Cardiac muscle cell (in vitro differentiated cells and primary cell): ENCODE results near the gene VPS9D1. TPM values are rescaled to one million over a fixed set of nuclear protein-coding genes. Genes with fewer than 3 reads are reported as not detected.
"Not testable (repeated sequence)": the region's sequence is repeated elsewhere in the genome, so short reads cannot be mapped to it uniquely, and the experiment has no call there.

ENCODE experiments used
- DNase-seq, 2 donors: peaks; one replicate each; pipeline versions ENCODE4 v3.0.0 to v3.0.0-alpha.2; 2010 to 2017; ENCODE audit warnings: low read depth in 1 of 2, low spot score in 1 of 2
- H3K27ac ChIP-seq: fragments of 200-600 bp; sonication (generic); 2 replicates; pipeline ENCODE4 v1.5.1; 2016
- H3K27me3 ChIP-seq: fragments of 200-600 bp; sonication (generic); 2 replicates; pipeline ENCODE4 v1.6.0; 2016; ENCODE audit warnings: control low read depth
- H3K36me3 ChIP-seq: fragments of 200-600 bp; sonication (generic); 2 replicates; pipeline ENCODE4 v1.5.1; 2016; ENCODE audit warnings: control low read depth
- H3K4me1 ChIP-seq: fragments of 200-600 bp; sonication (generic); 2 replicates; pipeline ENCODE4 v1.8.1; 2017; ENCODE audit warnings: low read depth, mild to moderate bottlenecking, mixed run types
- H3K4me3 ChIP-seq: fragments of 200-600 bp; sonication (generic); 2 replicates; pipeline ENCODE4 v1.5.1; 2016; ENCODE audit warnings: mild to moderate bottlenecking
- H3K9me3 ChIP-seq: fragments of 200-600 bp; sonication (generic); 2 replicates; pipeline ENCODE4 v1.5.1; 2017; ENCODE audit warnings: low read depth, mild to moderate bottlenecking, control low read depth
- CTCF ChIP-seq: IDR thresholded peaks from 2 replicates; pipeline ENCODE4 v1.5.1; 2012; ENCODE audit warnings: low read depth, mild to moderate bottlenecking, low read length
- polyA plus RNA-seq: library from polyadenylated mRNA; unstranded; fragments of >200 nt; fragmentation: Nextera tagmentation; extraction: Ambion mirVana; gene quantifications from 2 replicates; pipeline ENCODE4 v1.2.1, GENCODE V29; 2016
- total RNA-seq: library from RNA; depleted of rRNA; stranded (reverse); fragments of >200 nt; gene quantifications from 2 replicates; pipeline ENCODE4 v1.2.3, GENCODE V29; 2016

Gene VPS9D1
- total and polyA plus RNA-seq, 2 experiments from 2014 or later, result 21.3 to 22.3 TPM

- TF ChIP-seq CTCF, result peak; percentile 22
- Histone ChIP-seq H3K4me1 (peaks cover 8% of the 10 kb centered on the region), H3K27ac (peak overlapping the region; percentile 53), H3K36me3 (no peaks in the 10 kb centered on the region), H3K27me3 (no peaks in the 10 kb centered on the region), H3K4me3 (peak overlapping the region; percentile 49), H3K9me3 (no peaks in the 10 kb centered on the region)
- DNase-seq, result peak; percentile 36 to 74
Observed at GRCh38 chr16:89700649-89701424, 19.9 kb downstream of the VPS9D1 start.

- peak; percentile 56 for TF ChIP-seq CTCF
- H3K27ac ChIP-seq, result peak overlapping the region; percentile 53
- peak; percentile 98 to 100 for DNase-seq
Observed at GRCh38 chr16:89700100-89700648, 20.5 kb downstream of the VPS9D1 start.

GRCh38 chr16:89699629-89700099, 21.0 kb downstream of the VPS9D1 start:
- not testable (repeated sequence) for H3K9me3 ChIP-seq, H3K4me1 ChIP-seq, DNase-seq, H3K27ac ChIP-seq, H3K27me3 ChIP-seq, H3K4me3 ChIP-seq, H3K36me3 ChIP-seq

More at GRCh38 chr16:89700100-89700648, 20.5 kb downstream of the VPS9D1 start:
- Histone ChIP-seq H3K9me3 (no peaks in the 10 kb centered on the region), H3K4me1 (peaks cover 8% of the 10 kb centered on the region), H3K27me3 (no peaks in the 10 kb centered on the region), H3K4me3 (peak overlapping the region; percentile 49), H3K36me3 (no peaks in the 10 kb centered on the region)

GRCh38 chr16:89698717-89699116, 22.0 kb downstream of the VPS9D1 start:
- not testable (repeated sequence) for H3K36me3 ChIP-seq, H3K9me3 ChIP-seq, H3K4me1 ChIP-seq, DNase-seq, H3K27ac ChIP-seq, H3K27me3 ChIP-seq, H3K4me3 ChIP-seq

GRCh38 chr16:89697616-89698331, 22.9 kb downstream of the VPS9D1 start:
- H3K4me3 ChIP-seq, result no peak overlapping the region
- H3K27me3 ChIP-seq, result no peaks in the 10 kb centered on the region
- H3K9me3 ChIP-seq, result no peaks in the 10 kb centered on the region
- peaks cover 5% of the 10 kb centered on the region for H3K36me3 ChIP-seq
- H3K4me1 ChIP-seq, result peaks cover 8% of the 10 kb centered on the region
- no peak overlapping the region for H3K27ac ChIP-seq
- no peak for TF ChIP-seq CTCF
- DNase-seq, result no peak

GRCh38 chr16:89697161-89697615, 23.5 kb downstream of the VPS9D1 start:
- no peak for DNase-seq
- H3K27ac ChIP-seq, result no peak overlapping the region
- peaks cover 8% of the 10 kb centered on the region for H3K4me1 ChIP-seq
- peaks cover 6% of the 10 kb centered on the region for H3K36me3 ChIP-seq
- no peak overlapping the region for H3K4me3 ChIP-seq
- no peaks in the 10 kb centered on the region for H3K9me3 ChIP-seq
- no peaks in the 10 kb centered on the region for H3K27me3 ChIP-seq
- TF ChIP-seq CTCF, result no peak
